K562 (cell line): ENCODE data around the gene CFAP69. TPM values are rescaled to one million over a fixed set of nuclear protein-coding genes. Genes with fewer than 3 reads are reported as not detected.

Experiments
- CGGBP1 ChIP-seq: fragments of 250-450 bp; sonication (Bioruptor Pico); IDR thresholded peaks from 2 replicates; pipeline ENCODE4 v1.9.0; 2021; ENCODE audit warnings: mild to moderate bottlenecking
- E2F6 ChIP-seq, 2 experiments: IDR thresholded peaks; 2 replicates each; pipeline ENCODE4 v1.6.1; 2011; ENCODE audit warnings: borderline replicate concordance in 1 of 2, control low read depth in 1 of 2, low read depth in 1 of 2, low read length in 1 of 2, mild to moderate bottlenecking in 1 of 2, mixed read lengths in 1 of 2, moderate library complexity in 1 of 2; ENCODE audit not compliant: insufficient read depth in 1 of 2, insufficient read length in 1 of 2, poor library complexity in 1 of 2, severe bottlenecking in 1 of 2; ENCODE audit errors: extremely low read depth in 1 of 2
- HES1 ChIP-seq: fragments of 450-650 bp; IDR thresholded peaks from 2 replicates; pipeline ENCODE4 v1.6.1; 2016; ENCODE audit warnings: low read depth, mild to moderate bottlenecking, moderate library complexity
- KAT2B ChIP-seq: IDR thresholded peaks from one replicate; pipeline ENCODE4 v1.6.1; 2012; ENCODE audit warnings: low read depth, mild to moderate bottlenecking, control low read depth, inconsistent platforms, low read length, moderate library complexity
- KDM5B ChIP-seq: fragments of 200-600 bp; sonication (generic); IDR thresholded peaks from 2 replicates; pipeline ENCODE4 v1.6.1; 2012; ENCODE audit warnings: low read depth, mild to moderate bottlenecking, moderate library complexity, low read length, control low read depth, inconsistent platforms; ENCODE audit not compliant: insufficient replicate concordance
- NCOA4 ChIP-seq: fragments of 450-650 bp; IDR thresholded peaks from 2 replicates; pipeline ENCODE4 v1.6.1; 2018; ENCODE audit warnings: mild to moderate bottlenecking; ENCODE audit not compliant: partially characterized antibody
- PHF21A ChIP-seq: fragments of 450-650 bp; IDR thresholded peaks from 2 replicates; pipeline ENCODE4 v1.6.1; 2017; ENCODE audit warnings: low read depth, borderline replicate concordance
- PURB ChIP-seq: sonication (generic); formaldehyde crosslinking; IDR thresholded peaks from 2 replicates; pipeline ENCODE4 v1.9.0; 2021; ENCODE audit warnings: low read depth, mild to moderate bottlenecking, missing genetic modification reagents
- RBFOX2 ChIP-seq: fragments of 200-400 bp; formaldehyde crosslinking; IDR thresholded peaks from 2 replicates; pipeline ENCODE4 v1.6.1; 2017; ENCODE audit warnings: low read depth, mild to moderate bottlenecking, low read length, moderate library complexity
- RNF2 ChIP-seq: sonication (generic); IDR thresholded peaks from 2 replicates; pipeline ENCODE4 v1.6.1; 2016
- SNRNP70 ChIP-seq: fragments of 200-400 bp; formaldehyde crosslinking; optimal IDR thresholded peaks from 2 replicates; pipeline ENCODE3; 2017; ENCODE audit warnings: low read depth, low read length
- SRF ChIP-seq, 2 experiments: fragments of 250-450, 450-650 bp in 1 of 2; sonication (Bioruptor Pico) in 1 of 2; sonication (generic) in 1 of 2; formaldehyde crosslinking; IDR thresholded peaks; 2 replicates each; pipeline versions ENCODE4 v1.5.0 to v1.5.1; 2020 to 2022; ENCODE audit warnings: mild to moderate bottlenecking in 1 of 2, missing genetic modification reagents in 1 of 2
- TAF1 ChIP-seq: IDR thresholded peaks from 2 replicates; pipeline ENCODE4 v1.6.1; 2011; ENCODE audit warnings: mild to moderate bottlenecking, low read length, moderate library complexity; ENCODE audit not compliant: insufficient read depth, control insufficient read depth, severe bottlenecking; ENCODE audit errors: extremely low read depth
- TAL1 ChIP-seq: fragments of 450-650 bp; IDR thresholded peaks from 2 replicates; pipeline ENCODE4 v1.6.1; 2016; ENCODE audit warnings: mild to moderate bottlenecking
- TBP ChIP-seq: optimal IDR thresholded peaks from 2 replicates; pipeline ENCODE3; 2011; ENCODE audit warnings: low read depth, low read length, improper control_type of control experiment
- ZHX1 ChIP-seq: fragments of 150-350 bp; conservative IDR thresholded peaks from 2 replicates; pipeline ENCODE4 v1.6.1; 2014; ENCODE audit warnings: low read length
- ZNF140 ChIP-seq: fragments of 250-450 bp; sonication (Bioruptor Pico); IDR thresholded peaks from 2 replicates; pipeline ENCODE4 v1.8.0; 2021; ENCODE audit warnings: moderate library complexity, mild to moderate bottlenecking, inconsistent platforms
- ZNF263 ChIP-seq: sonication (generic); formaldehyde crosslinking; IDR thresholded peaks from 2 replicates; pipeline ENCODE4 v1.8.0; 2022; ENCODE audit warnings: mild to moderate bottlenecking, missing genetic modification reagents, borderline replicate concordance
- ZNF655 ChIP-seq: fragments of 250-450 bp; sonication (Bioruptor Pico); IDR thresholded peaks from 2 replicates; pipeline ENCODE4 v1.5.0; 2021
- ZNF696 ChIP-seq: fragments of 250-450 bp; sonication (Bioruptor Pico); conservative IDR thresholded peaks from 2 replicates; pipeline ENCODE4 v1.4.0; 2020; ENCODE audit warnings: mild to moderate bottlenecking, moderate library complexity
- polyA plus RNA-seq, 8 experiments: library from polyadenylated mRNA; depleted of rRNA in 4 of 8; stranded (reverse) in 5 of 8; unstranded in 3 of 8; fragments of >200 nt; fragmentation: Nextera tagmentation in 2 of 8; fragmentation: Illumina TruSeq in 1 of 8; extraction: Ambion mirVana in 2 of 8; extraction: Trizol in 1 of 8; gene quantifications; 2 replicates each; pipeline versions ENCODE4 v1.2.1 to v1.2.3, GENCODE V29; 2011 to 2014; ENCODE audit warnings: inconsistent platforms in 1 of 8, missing spikeins in 1 of 8
- total RNA-seq, 7 experiments: library from RNA; depleted of rRNA in 6 of 7; stranded (reverse); fragments of >200 nt in 6 of 7; fragmentation: Illumina TruSeq in 2 of 7; extraction: Trizol in 2 of 7; gene quantifications; 2 replicates each; pipeline versions ENCODE4 v1.2.1 to v1.2.3, GENCODE V29; 2011 to 2021; ENCODE audit warnings: low replicate concordance in 1 of 7

The CFAP69 gene
- total and polyA plus RNA-seq, 9 of the 15 experiments (the other 6 are each of a cell fraction or from before 2014, with no cell fraction given) = 0.24 to 5.1 (median 1.7) TPM

GRCh38 chr7:90244909-90245851, at the start of gene CFAP69 (continued):
- TF ChIP-seq E2F6 (IDR thresholded peaks at IDR 0.05; ENCODE audit: borderline replicate concordance in 1 of 2, extremely low read depth in 1 of 2, insufficient read depth in 1 of 2, insufficient read length in 1 of 2, low read depth in 1 of 2, low read length in 1 of 2, poor library complexity in 1 of 2, severe bottlenecking in 1 of 2) (peak in 1 of 2 experiments; percentile 59), ZNF696 (CRISPR knock-in tag) (no peak), KDM5B (peak; percentile 6), PHF21A (no peak), NCOA4 (no peak), RNF2 (no peak), ZHX1 (no peak), PURB (no peak), TAL1 (no peak), SRF (CRISPR knock-in tag; IDR thresholded peaks at IDR 0.05) (peak in 1 of 2 experiments; percentile 62; a peak in 1 of 4 replicates), TBP (peak; percentile 67), ZNF655 (CRISPR knock-in tag) (no peak), ZNF140 (CRISPR knock-in tag) (no peak), ZNF263 (CRISPR knock-in tag) (no peak), TAF1 (no peak), SNRNP70 (no peak), RBFOX2 (peak; percentile 68), HES1 (no peak), KAT2B (no peak), CGGBP1 (CRISPR knock-in tag) (no peak)
